Measurements from ENCODE around the gene PRUNE2. TPM values are rescaled to one million over a fixed set of nuclear protein-coding genes. Genes with fewer than 3 reads are reported as not detected.

The PRUNE2 gene
- total RNA-seq, 3 donors from 2014 or later: 4.6 to 14.7 (median 12.0) TPM

- intact Hi-C loops (cut with DNase I; ENCODE audit: low total_unique reads): no loop called here
- H3K27ac ChIP-seq: peak overlapping the region; percentile 40 to 62
These were observed 286.7 kb downstream of the PRUNE2 start for GRCh38 chr9:76619197-76619596.

GRCh38 chr9:76618762-76619161, 287.2 kb downstream of the PRUNE2 start:
- Histone ChIP-seq H3K27me3 (no peaks in the 10 kb centered on the region), H3K4me1 (peaks cover 0 to 9% of the 10 kb centered on the region in 2 donors), H3K4me3 (no peak overlapping the region), H3K9me3 (no peaks in the 10 kb centered on the region), H3K27ac (peak overlapping the region; percentile 40 to 62), H3K36me3 (no peaks in the 10 kb centered on the region)
- DNase-seq (ENCODE audit: low spot score in 2 of 2): no peak
- TF ChIP-seq CTCF (IDR thresholded peaks at IDR 0.05) (no peak), POLR2A (IDR thresholded peaks at IDR 0.05) (no peak), POLR2AphosphoS5 (IDR thresholded peaks at IDR 0.05) (no peak)
- intact Hi-C loops (cut with DNase I; ENCODE audit: low total_unique reads): no loop called here

More at GRCh38 chr9:76619197-76619596, 286.7 kb downstream of the PRUNE2 start:
- H3K36me3 ChIP-seq: no peaks in the 10 kb centered on the region
- no peaks in the 10 kb centered on the region for H3K9me3 ChIP-seq
- DNase-seq (ENCODE audit: low spot score in 2 of 2): no peak
- TF ChIP-seq CTCF (IDR thresholded peaks at IDR 0.05) (no peak), POLR2AphosphoS5 (IDR thresholded peaks at IDR 0.05) (no peak), POLR2A (IDR thresholded peaks at IDR 0.05) (no peak)
- H3K4me1 ChIP-seq: peaks cover 0 to 9% of the 10 kb centered on the region in 2 donors
- H3K27me3 ChIP-seq: no peaks in the 10 kb centered on the region
- H3K4me3 ChIP-seq: no peak overlapping the region

GRCh38 chr9:76617497-76618175, 288.3 kb downstream of the PRUNE2 start:
- intact Hi-C loops (cut with DNase I; ENCODE audit: low total_unique reads): no loop called here

GRCh38 chr9:76616780-76617179, 289.1 kb downstream of the PRUNE2 start:
- peaks cover 0 to 9% of the 10 kb centered on the region in 2 donors for H3K4me1 ChIP-seq
- no peak overlapping the region for H3K4me3 ChIP-seq
- H3K36me3 ChIP-seq: no peaks in the 10 kb centered on the region
- no peak for TF ChIP-seq POLR2AphosphoS5 (IDR thresholded peaks at IDR 0.05)
- TF ChIP-seq POLR2A (IDR thresholded peaks at IDR 0.05): no peak
- no peak for TF ChIP-seq CTCF (IDR thresholded peaks at IDR 0.05)
- intact Hi-C loops (cut with DNase I; ENCODE audit: low total_unique reads): no loop called here
- H3K27me3 ChIP-seq: no peaks in the 10 kb centered on the region
- no peak overlapping the region for H3K27ac ChIP-seq
- no peak for DNase-seq (ENCODE audit: low spot score in 2 of 2)
- H3K9me3 ChIP-seq: no peaks in the 10 kb centered on the region

More at GRCh38 chr9:76617497-76618175, 288.3 kb downstream of the PRUNE2 start:
- peaks cover 0 to 9% of the 10 kb centered on the region in 2 donors for H3K4me1 ChIP-seq
- H3K4me3 ChIP-seq: no peak overlapping the region
- no peaks in the 10 kb centered on the region for H3K9me3 ChIP-seq
- no peak for DNase-seq (ENCODE audit: low spot score in 2 of 2)
- no peaks in the 10 kb centered on the region for H3K27me3 ChIP-seq
- no peak overlapping the region for H3K27ac ChIP-seq
- no peaks in the 10 kb centered on the region for H3K36me3 ChIP-seq
- TF ChIP-seq CTCF (IDR thresholded peaks at IDR 0.05): no peak
- TF ChIP-seq POLR2A (IDR thresholded peaks at IDR 0.05): no peak
- TF ChIP-seq POLR2AphosphoS5 (IDR thresholded peaks at IDR 0.05): no peak

GRCh38 chr9:76615177-76615603, 290.7 kb downstream of the PRUNE2 start:
- Histone ChIP-seq H3K4me1 (no peaks in the 10 kb centered on the region), H3K27me3 (no peaks in the 10 kb centered on the region), H3K27ac (no peak overlapping the region), H3K4me3 (peak overlapping the region in 1 of 3 donors; percentile 10), H3K36me3 (no peaks in the 10 kb centered on the region), H3K9me3 (no peaks in the 10 kb centered on the region)
- TF ChIP-seq POLR2A (IDR thresholded peaks at IDR 0.05): no peak
- intact Hi-C loops (cut with DNase I; ENCODE audit: low total_unique reads): no loop called here
- no peak for DNase-seq (ENCODE audit: low spot score in 2 of 2)

All from breast epithelium (tissue), 4 donors.